ENCODE data around the gene GNB1L.

DNA sequence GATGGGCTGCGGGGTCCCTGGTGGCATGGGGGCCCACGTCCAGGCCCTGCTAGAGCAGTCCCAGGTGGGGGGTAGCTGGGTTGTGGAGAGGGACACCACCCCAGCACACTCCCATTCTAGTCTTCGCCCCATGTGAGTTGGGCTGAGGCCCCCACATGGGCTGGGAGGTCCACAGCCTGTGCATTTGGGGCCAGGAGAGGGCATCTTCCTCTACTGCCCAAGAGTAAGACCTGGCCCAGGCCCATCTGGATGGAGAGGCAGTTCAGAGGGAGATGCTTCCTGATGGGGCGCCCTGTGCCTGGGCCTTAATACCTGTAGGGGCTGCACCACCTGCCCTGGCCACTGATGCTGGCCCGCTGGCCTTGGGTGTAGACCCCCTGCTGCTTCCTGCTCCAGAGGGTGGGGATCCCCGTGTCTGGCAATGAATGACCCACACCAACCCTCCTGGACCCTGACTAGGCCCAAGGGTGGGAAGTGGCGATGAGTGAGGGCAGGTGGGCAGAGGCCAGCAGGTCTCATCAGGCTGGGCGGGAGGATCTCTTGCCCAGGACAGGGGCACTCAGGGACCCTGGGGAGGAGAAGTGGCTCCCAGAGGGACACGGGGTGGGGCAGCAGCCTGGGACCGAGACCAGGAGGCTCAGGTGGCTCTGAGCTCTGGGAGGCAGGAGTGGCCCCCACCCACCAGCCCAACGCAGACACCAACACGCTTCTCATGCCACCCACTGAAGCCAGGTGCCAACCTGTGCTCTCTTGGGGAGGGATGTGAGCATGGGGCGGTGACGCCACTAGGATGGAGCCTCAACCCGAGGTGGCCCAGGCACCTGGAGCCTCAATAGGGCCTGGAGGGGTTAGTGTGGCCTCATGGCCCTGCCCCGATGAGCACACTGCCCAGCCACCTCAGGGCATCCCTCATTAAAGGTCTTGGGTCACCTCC lies 17.4 kb upstream of the GNB1L start:
- TF ChIP-seq, protein P1, sequence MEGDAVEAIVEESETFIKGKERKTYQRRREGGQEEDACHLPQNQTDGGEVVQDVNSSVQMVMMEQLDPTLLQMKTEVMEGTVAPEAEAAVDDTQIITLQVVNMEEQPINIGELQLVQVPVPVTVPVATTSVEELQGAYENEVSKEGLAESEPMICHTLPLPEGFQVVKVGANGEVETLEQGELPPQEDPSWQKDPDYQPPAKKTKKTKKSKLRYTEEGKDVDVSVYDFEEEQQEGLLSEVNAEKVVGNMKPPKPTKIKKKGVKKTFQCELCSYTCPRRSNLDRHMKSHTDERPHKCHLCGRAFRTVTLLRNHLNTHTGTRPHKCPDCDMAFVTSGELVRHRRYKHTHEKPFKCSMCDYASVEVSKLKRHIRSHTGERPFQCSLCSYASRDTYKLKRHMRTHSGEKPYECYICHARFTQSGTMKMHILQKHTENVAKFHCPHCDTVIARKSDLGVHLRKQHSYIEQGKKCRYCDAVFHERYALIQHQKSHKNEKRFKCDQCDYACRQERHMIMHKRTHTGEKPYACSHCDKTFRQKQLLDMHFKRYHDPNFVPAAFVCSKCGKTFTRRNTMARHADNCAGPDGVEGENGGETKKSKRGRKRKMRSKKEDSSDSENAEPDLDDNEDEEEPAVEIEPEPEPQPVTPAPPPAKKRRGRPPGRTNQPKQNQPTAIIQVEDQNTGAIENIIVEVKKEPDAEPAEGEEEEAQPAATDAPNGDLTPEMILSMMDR (IDR thresholded peaks at IDR 0.05), result no peak
- TF ChIP-seq POLR2A (IDR thresholded peaks at IDR 0.05), result no peak

All from gastroesophageal sphincter (tissue), 3 donors.